K562 (cell line): ENCODE measurements around the gene DPEP1. TPM values are rescaled to one million over a fixed set of nuclear protein-coding genes. Genes with fewer than 3 reads are reported as not detected.

Experiments
- ATAC-seq: fragments of 200-7000 bp; cut with Tn5 transposase; 3 replicates; pipeline ENCODE4 v1.9.1; 2020; ENCODE audit warnings: moderate library complexity
- Bru-seq: library from RNA; stranded (reverse); fragments of 400-500 nt; gene quantifications from one replicate; lab custom pipeline; 2021; lab: Mats Ljungman, UMichigan
- BruChase-seq, 2 experiments: library from RNA; stranded (reverse); fragments of 400-500 nt; gene quantifications; one replicate each; lab custom pipeline; 2021; lab: Mats Ljungman, UMichigan
- BruUV-seq: library from RNA; stranded (reverse); fragments of 400-500 nt; replicated peaks from 2 replicates; lab custom pipeline; 2021; lab: Mats Ljungman, UMichigan
- CTCF ChIA-PET: fragments of 300-600 bp; formaldehyde crosslinking; extraction: SDS; loops from one replicate; lab custom pipeline; 2021; ENCODE audit warnings: low intra/inter-chr PET ratio; lab: Yijun Ruan, JAX
- POLR2A ChIA-PET: fragments of 300-600, 350-650 bp; sonication (Branson Sonifier 250); formaldehyde crosslinking; extraction: SDS; loops from one replicate; lab custom pipeline; 2021; ENCODE audit warnings: antibody characterized with exemption, inconsistent platforms; lab: Yijun Ruan, JAX
- DNase-seq, 4 experiments: peaks; one replicate each; pipeline versions ENCODE4 v3.0.0 to v3.0.0-alpha.2; 2011 to 2018; ENCODE audit warnings: low spot score in 3 of 4, mixed read lengths in 3 of 4; ENCODE audit errors: extremely low read depth in 1 of 4
- FAIRE-seq: peaks from 2 replicates; lab custom pipeline; 2011; peaks lifted over from hg19 to GRCh38; lab: Jason Lieb, UNC
- H2AFZ ChIP-seq: 2 replicates; pipeline ENCODE4 v1.6.0; 2011; ENCODE audit warnings: low read depth, low read length, control low read depth, inconsistent platforms
- H3K27ac ChIP-seq: fragments of 200-600 bp; 3 replicates; pipeline ENCODE4 v1.8.0; 2011; ENCODE audit warnings: low read depth, mild to moderate bottlenecking, control low read depth, inconsistent platforms, low read length, moderate library complexity, mixed read lengths; ENCODE audit errors: extremely low read depth
- H3K27me3 ChIP-seq, 2 experiments: fragments of 300-600 bp in 1 of 2; 2 replicates in 1 of 2; 3 replicates in 1 of 2; pipeline versions ENCODE4 v1.6.0 to v1.8.0; 2011; ENCODE audit warnings: inconsistent platforms in 2 of 2, low read length in 2 of 2, mild to moderate bottlenecking in 1 of 2, mixed read lengths in 1 of 2, moderate library complexity in 1 of 2; ENCODE audit not compliant: control insufficient read depth in 2 of 2, insufficient read depth in 2 of 2
- H3K36me3 ChIP-seq: fragments of 300-600 bp; 3 replicates; pipeline ENCODE4 v1.8.0; 2011; ENCODE audit warnings: mild to moderate bottlenecking, low read length, inconsistent platforms; ENCODE audit not compliant: control insufficient read depth, insufficient read depth
- H3K4me1 ChIP-seq, 2 experiments: fragments of 200-600 bp in 1 of 2; replicated peaks in 1 of 2; 2 replicates in 1 of 2; 3 replicates in 1 of 2; pipeline versions ENCODE4 v1.5.1 to v1.8.0; 2011; ENCODE audit warnings: inconsistent platforms in 2 of 2, low read length in 2 of 2, mild to moderate bottlenecking in 1 of 2, mixed read lengths in 1 of 2, moderate library complexity in 1 of 2; ENCODE audit not compliant: control insufficient read depth in 2 of 2, insufficient read depth in 2 of 2
- H3K4me2 ChIP-seq: 2 replicates; pipeline ENCODE4 v1.6.1; 2011; ENCODE audit warnings: low read length, control low read depth, inconsistent platforms, mixed read lengths; ENCODE audit not compliant: insufficient read depth
- H3K4me3 ChIP-seq: fragments of 200-600 bp; sonication (generic), shearing (Covaris generic); 2 replicates; pipeline ENCODE4 v1.5.1; 2016; ENCODE audit warnings: control low read depth, inconsistent platforms
- H3K79me2 ChIP-seq: fragments of 200-600 bp; 3 replicates; pipeline ENCODE4 v1.8.0; 2011; ENCODE audit warnings: low read length, inconsistent platforms; ENCODE audit not compliant: control insufficient read depth, insufficient read depth
- H3K9ac ChIP-seq, 2 experiments: 2 replicates each; pipeline versions ENCODE4 v1.6.0 to v1.6.1; 2011; ENCODE audit warnings: low read depth in 2 of 2, low read length in 2 of 2, control low read depth in 1 of 2, inconsistent platforms in 1 of 2, mild to moderate bottlenecking in 1 of 2, mixed read lengths in 1 of 2; ENCODE audit not compliant: insufficient read depth in 1 of 2
- H3K9me1 ChIP-seq: one replicate; pipeline ENCODE4 v1.6.0; 2011; ENCODE audit warnings: inconsistent platforms, mild to moderate bottlenecking, low read length, moderate library complexity; ENCODE audit not compliant: control insufficient read depth, insufficient read depth
- H3K9me3 ChIP-seq: replicated peaks from 2 replicates; pipeline ENCODE4 v1.5.1; 2011; ENCODE audit warnings: low read depth, low read length, inconsistent platforms; ENCODE audit not compliant: control insufficient read depth, insufficient read depth
- H4K20me1 ChIP-seq: replicated peaks from 2 replicates; pipeline ENCODE4 v1.6.1; 2011; ENCODE audit warnings: low read length, inconsistent platforms, mixed read lengths; ENCODE audit not compliant: control insufficient read depth, insufficient read depth
- CREB3 ChIP-seq: fragments of 450-650 bp; conservative IDR thresholded peaks from 2 replicates; pipeline ENCODE4 v1.6.1; 2016; ENCODE audit warnings: missing genetic modification characterization, low read depth, mild to moderate bottlenecking, missing compliant biosample characterization, moderate library complexity
- ZNF263 ChIP-seq: sonication (generic); formaldehyde crosslinking; IDR thresholded peaks from 2 replicates; pipeline ENCODE4 v1.8.0; 2022; ENCODE audit warnings: mild to moderate bottlenecking, missing genetic modification reagents, borderline replicate concordance
- ZNF408 ChIP-seq: fragments of 250-450 bp; sonication (Bioruptor Pico); IDR thresholded peaks from 2 replicates; pipeline ENCODE4 v1.4.0; 2020; ENCODE audit warnings: low read depth, mild to moderate bottlenecking, moderate library complexity
- WGBS: fragments of 100-300 bp; shearing (Covaris generic); methylation state at CpG from one replicate; pipeline ENCODE4 v1.1.6; 2016; ENCODE audit warnings: low coverage, mixed read lengths; ENCODE audit not compliant: insufficient coverage; ENCODE audit errors: missing lambda C conversion rate; 5-methylcytosine and 5-hydroxymethylcytosine counted together
- in situ Hi-C: fragments of 300-500 bp; cut with MboI; formaldehyde crosslinking; loops from 4 replicates; pipeline ENCODE4 v1.15.0; 2018; ENCODE audit warnings: inconsistent platforms, mixed read lengths
- intact Hi-C: fragments of 100-400 bp; cut with micrococcal nuclease; formaldehyde crosslinking; loops from 2 replicates; pipeline ENCODE4 v1.14.2; 2022
- long read RNA-seq, 3 experiments: library from polyadenylated mRNA in 2 of 3; library from RNA in 1 of 3; unstranded in 2 of 3; stranded (forward) in 1 of 3; transcript quantifications; one replicate each; pipeline ENCODE4 v2.0.0, GENCODE V29; 2019 to 2022
- polyA minus RNA-seq, 3 experiments: library from RNA; depleted of rRNA, polyadenylated mRNA; stranded (reverse); fragments of >200 nt; gene quantifications; 2 replicates each; pipeline ENCODE4 v1.2.3, GENCODE V29; 2011
- polyA plus RNA-seq, 8 experiments: library from polyadenylated mRNA; depleted of rRNA in 4 of 8; stranded (reverse) in 5 of 8; unstranded in 3 of 8; fragments of >200 nt; fragmentation: Nextera tagmentation in 2 of 8; fragmentation: Illumina TruSeq in 1 of 8; extraction: Ambion mirVana in 2 of 8; extraction: Trizol in 1 of 8; gene quantifications; 2 replicates each; pipeline versions ENCODE4 v1.2.1 to v1.2.3, GENCODE V29; 2011 to 2014; ENCODE audit warnings: inconsistent platforms in 1 of 8, missing spikeins in 1 of 8
- total RNA-seq, 7 experiments: library from RNA; depleted of rRNA in 6 of 7; stranded (reverse); fragments of >200 nt in 6 of 7; fragmentation: Illumina TruSeq in 2 of 7; extraction: Trizol in 2 of 7; gene quantifications; 2 replicates each; pipeline versions ENCODE4 v1.2.1 to v1.2.3, GENCODE V29; 2011 to 2021; ENCODE audit warnings: low replicate concordance in 1 of 7

The DPEP1 gene
- 0.23 TPM in 1 of 2 replicates, not detected in the other for total RNA-seq (2011; cell fraction: chromatin; rRNA removed; ENCODE audit: low replicate concordance)
- total RNA-seq (2011; cell fraction: nucleolus; rRNA removed) = 0.67 and 1.3 TPM in 2 replicates
- total RNA-seq (2011; cell fraction: nucleoplasm; rRNA removed) = 0.46 TPM in 1 of 2 replicates, not detected in the other
- 0.14 TPM in 1 of 2 replicates, not detected in the other for total RNA-seq (2014; rRNA removed)
- total RNA-seq (2014; rRNA removed; fragmentation: Illumina TruSeq; extraction: Trizol) = not detected in 2 replicates
- not detected in 2 replicates for total RNA-seq (2015; rRNA removed; fragmentation: Illumina TruSeq; extraction: Trizol)
- 0.20 and 0.22 TPM in 2 replicates for total RNA-seq (2021)
- 0.31 and 0.34 TPM in 2 replicates for polyA plus RNA-seq (2011; rRNA removed)
- 0.22 and 1.2 TPM in 2 replicates for polyA plus RNA-seq (2011; cell fraction: cytosol; rRNA removed)
- 1.1 TPM in 2 replicates for polyA plus RNA-seq (2011; cell fraction: nucleus; rRNA removed)
- polyA plus RNA-seq (2012) = 0.17 and 0.21 TPM in 2 replicates
- polyA plus RNA-seq (2014; fragmentation: Illumina TruSeq; extraction: Trizol) = 0.08 TPM in 1 of 2 replicates, not detected in the other
- polyA plus RNA-seq (2014; fragmentation: Nextera tagmentation; extraction: Ambion mirVana) = not detected
- 0.18 TPM in 1 of 2 replicates, not detected in the other for polyA plus RNA-seq (2014; rRNA removed)
- not detected in 2 replicates for polyA minus RNA-seq (2011; rRNA and poly(A)+ RNA removed)
- polyA minus RNA-seq (2011; cell fraction: cytosol; rRNA and poly(A)+ RNA removed) = not detected in 2 replicates
- not detected in 2 replicates for polyA minus RNA-seq (2011; cell fraction: nucleus; rRNA and poly(A)+ RNA removed)
- percentile 14 among the genes with signal in this experiment for Bru-seq, nascent RNA
- BruChase-seq, experiment 1, labeled RNA remaining after a 2-hour chase = percentile 7 among the genes with signal in this experiment
- percentile 10 among the genes with signal in this experiment for BruChase-seq, experiment 2, labeled RNA remaining after a 6-hour chase
- long read RNA-seq, experiment 1 = 0 reads
- long read RNA-seq, experiment 2 = 0 reads
- long read RNA-seq, experiment 3, partial matches to known transcripts = 0 of 1 reads
- long read RNA-seq, experiment 3, other reads (novel, unspliced or antisense) = 1 of 1 reads

- WGBS = 77% methylated on average over 17 of the region's 19 CpGs
- no peaks in the 10 kb centered on the region for H3K9me1 ChIP-seq
- TF ChIP-seq ZNF408 (CRISPR knock-in tag) (no peak), ZNF263 (CRISPR knock-in tag) (peak; percentile 69; the same call in 1 of the 2 replicates), CREB3 (tag) (no peak)
- no peak within 1 kb of the TSS for H3K4me3 ChIP-seq
- intact Hi-C loops (no loop called here), in situ Hi-C loops (no loop called here)
- H3K79me2 ChIP-seq = no peaks in the 10 kb centered on the region
- H3K4me2 ChIP-seq = no peak within 1 kb of the TSS
- DNase-seq (no peak), FAIRE-seq (no peak), ATAC-seq (no peak)
- no peak within 1 kb of the TSS for H3K27ac ChIP-seq
- H2AFZ ChIP-seq = no peak within 1 kb of the TSS
- H3K9ac ChIP-seq = no peak within 1 kb of the TSS
- H3K27me3 ChIP-seq = no peaks in the 10 kb centered on the region
- H4K20me1 ChIP-seq = no peaks in the 10 kb centered on the region
- no peaks in the 10 kb centered on the region for H3K36me3 ChIP-seq
- H3K9me3 ChIP-seq = no peaks in the 10 kb centered on the region
- ChIA-PET POLR2A (interaction anchor here (1.5 kb wide), 1 partner anchor 10 kb away, joined by 9 read pairs; no protein-coding TSS in a partner anchor), CTCF (no interaction called here)
- H3K4me1 ChIP-seq = peaks cover 7 to 53% of the 10 kb centered on the region in 2 experiments; a peak in 4 of 5 replicates
- BruUV-seq = no TSS peak
These were observed at the start of gene DPEP1 for GRCh38 chr16:89613231-89613953. TSS of gene DPEP1 (plus strand) at chr16:89613642. CDS start at chr16:89630411, 16,769 bp downstream.
